GM12874 (cell line): ENCODE measurements around the gene SSBP3.

Experiments
- CTCF ChIP-seq: IDR thresholded peaks from 2 replicates; pipeline ENCODE4 v1.5.1; 2011; ENCODE audit warnings: low read depth, mild to moderate bottlenecking, control low read depth, low read length, moderate library complexity; ENCODE audit not compliant: insufficient read depth

SSBP3 gene

DNA sequence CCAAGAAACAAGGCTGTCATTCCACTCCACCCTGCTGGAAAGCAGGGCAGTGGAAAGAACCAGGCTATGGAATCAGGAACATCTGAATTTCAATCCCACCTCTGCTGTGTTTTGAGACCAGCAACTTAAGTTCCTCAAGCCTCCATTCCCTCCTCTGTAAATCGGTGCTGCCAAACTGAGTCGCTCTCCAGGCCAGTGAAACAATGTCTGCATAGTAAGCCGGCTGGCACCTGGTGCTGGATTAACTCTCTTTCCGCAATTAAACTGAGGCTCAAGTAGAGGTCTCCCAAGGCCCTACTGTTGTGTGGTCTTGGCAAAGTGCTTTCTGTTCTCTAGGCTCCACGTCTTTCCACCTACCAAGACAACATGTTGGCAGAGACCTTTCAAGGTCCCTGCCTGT lies 65.3 kb downstream of the SSBP3 start:
- TF ChIP-seq CTCF, result no peak

DNA sequence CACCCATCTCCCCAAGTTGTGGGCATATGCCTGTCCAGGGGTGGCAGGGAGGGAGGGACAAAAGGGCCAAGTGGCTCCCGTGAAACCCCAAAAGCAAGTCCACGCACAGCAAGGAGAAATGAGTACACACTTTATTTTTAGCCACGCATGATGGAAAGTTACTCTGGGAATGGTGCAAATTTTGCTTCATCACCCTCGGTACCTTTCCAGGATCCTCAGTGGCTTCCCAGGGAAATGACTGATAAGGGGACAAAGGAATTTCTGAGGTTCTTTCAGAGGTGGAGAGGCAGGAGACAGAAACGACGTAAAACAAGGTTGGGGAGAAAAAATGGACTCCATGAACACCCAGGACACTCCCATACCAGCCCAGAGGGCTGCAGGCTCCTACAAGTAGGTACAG lies 65.8 kb downstream of the SSBP3 start:
- TF ChIP-seq CTCF, result no peak

- TF ChIP-seq CTCF, result no peak
Measured at GRCh38 chr1:54339126-54339525, 67.1 kb downstream of the SSBP3 start.

DNA sequence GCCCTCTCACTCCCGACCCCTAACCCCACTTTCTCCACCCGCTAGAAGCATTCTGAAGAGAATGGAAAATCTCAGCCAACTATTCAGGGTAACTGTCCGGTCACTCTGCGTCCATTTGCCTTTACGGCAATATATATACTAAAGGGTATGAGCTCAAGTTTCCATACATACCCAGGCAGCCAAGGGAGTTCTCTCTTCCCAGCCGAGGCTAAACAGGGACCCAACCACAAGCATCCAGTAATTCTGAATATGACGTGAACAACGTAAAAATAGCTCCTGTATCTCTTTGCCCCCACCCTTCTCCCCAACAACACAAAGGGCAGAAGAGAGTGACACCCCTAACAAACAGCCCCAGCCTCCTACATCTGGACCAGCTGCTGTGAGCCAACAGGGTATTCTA lies 67.7 kb downstream of the SSBP3 start:
- no peak for TF ChIP-seq CTCF

- no peak for TF ChIP-seq CTCF
Measured at GRCh38 chr1:54337928-54338327, 68.3 kb downstream of the SSBP3 start.

- no peak for TF ChIP-seq CTCF
Measured at GRCh38 chr1:54337034-54337433, 69.2 kb downstream of the SSBP3 start.

DNA sequence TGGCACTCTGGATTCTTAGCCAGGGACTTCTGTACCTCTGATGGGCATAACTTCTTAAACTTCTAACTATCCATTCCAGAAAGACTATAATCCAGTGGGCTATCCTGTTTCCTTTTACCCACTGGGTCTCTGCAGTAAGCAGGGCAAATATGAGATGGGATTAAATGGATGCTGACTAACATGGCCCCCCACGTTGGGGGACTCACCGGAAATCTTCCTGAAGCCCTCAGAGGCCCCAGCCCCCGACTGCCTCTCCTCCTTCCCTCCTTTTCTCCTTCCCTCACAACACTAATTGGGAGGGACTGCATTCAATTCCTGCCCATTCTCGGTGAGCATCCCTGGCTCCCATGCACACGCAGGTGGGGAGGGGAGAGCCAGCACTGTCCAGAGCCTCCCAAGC lies 70.1 kb downstream of the SSBP3 start:
- TF ChIP-seq CTCF, result no peak

GRCh38 chr1:54335755-54336108 lies 70.5 kb downstream of the SSBP3 start:
- TF ChIP-seq CTCF, result no peak
